B cell (primary cell): ENCODE data around the gene HSPB8. TPM values are rescaled to one million over a fixed set of nuclear protein-coding genes. Genes with fewer than 3 reads are reported as not detected.

Source experiments
- ATAC-seq: fragments of 200-7000 bp; cut with Tn5 transposase; one replicate; pipeline ENCODE4 v1.10.0; 2021; ENCODE audit warnings: low read depth, mild to moderate bottlenecking, moderate number of reproducible peaks, moderate library complexity
- CTCF ChIA-PET: fragments of 350-600 bp; sonication (Branson Sonifier 250); formaldehyde crosslinking; loops from one replicate; lab custom pipeline; 2021; ENCODE audit warnings: antibody characterized with exemption, inconsistent platforms; lab: Charles Lee
- POLR2A ChIA-PET: fragments of 350-600 bp; sonication (Branson Sonifier 250); formaldehyde crosslinking; loops from one replicate; lab custom pipeline; 2021; ENCODE audit warnings: antibody characterized with exemption; lab: Charles Lee
- DNase-seq: peaks from one replicate; pipeline ENCODE4 v3.0.0; 2013
- H2AFZ ChIP-seq: 2 replicates; pipeline ENCODE4 v1.6.1; 2012; ENCODE audit warnings: mild to moderate bottlenecking, low read depth, low read length; ENCODE audit not compliant: insufficient read depth, poor library complexity, severe bottlenecking
- H3K27ac ChIP-seq, 2 donors: 1 replicate in 1 of 2; 2 replicates in 1 of 2; pipeline ENCODE4 v1.5.1; 2012 to 2013; ENCODE audit warnings: low read length in 2 of 2, mild to moderate bottlenecking in 2 of 2, moderate library complexity in 1 of 2
- H3K27me3 ChIP-seq, 4 experiments: fragments of 200-600 bp in 1 of 4; sonication (generic) in 1 of 4; replicated peaks in 1 of 4; 1 replicate in 2 of 4; 2 replicates in 2 of 4; pipeline versions ENCODE4 v1.6.1 to v1.7.0; 2013 to 2016; ENCODE audit warnings: low read length in 3 of 4, mild to moderate bottlenecking in 2 of 4, mixed read lengths in 1 of 4, moderate library complexity in 1 of 4; ENCODE audit not compliant: insufficient read depth in 4 of 4, control insufficient read depth in 3 of 4; ENCODE audit errors: control extremely low read depth in 1 of 4
- H3K36me3 ChIP-seq, 2 experiments: replicated peaks in 1 of 2; 1 replicate in 1 of 2; 2 replicates in 1 of 2; pipeline versions ENCODE4 v1.6.1 to v1.7.1; 2013; ENCODE audit warnings: low read length in 1 of 2; ENCODE audit not compliant: insufficient read depth in 2 of 2, control insufficient read depth in 1 of 2; ENCODE audit errors: control extremely low read depth in 1 of 2, extremely low read depth in 1 of 2
- H3K4me1 ChIP-seq, 2 donors: fragments of 200-600 bp in 1 of 2; sonication (generic) in 1 of 2; 1 replicate in 1 of 2; 2 replicates in 1 of 2; pipeline versions ENCODE4 v1.5.1 to v1.6.1; 2013 to 2017; ENCODE audit warnings: low read length in 2 of 2; ENCODE audit not compliant: control insufficient read depth in 2 of 2, insufficient read depth in 2 of 2
- H3K4me2 ChIP-seq: replicated peaks from 2 replicates; pipeline ENCODE3; 2012; ENCODE audit warnings: mild to moderate bottlenecking, low read depth, low read length; ENCODE audit not compliant: poor library complexity, severe bottlenecking
- H3K4me3 ChIP-seq, 5 experiments: fragments of 200-600 bp in 1 of 5; sonication (generic) in 1 of 5; 1 replicate in 3 of 5; 2 replicates in 2 of 5; pipeline versions ENCODE4 v1.5.1 to v1.7.0; 2011 to 2016; ENCODE audit warnings: low read length in 4 of 5, mild to moderate bottlenecking in 4 of 5, low read depth in 2 of 5, control low read depth in 1 of 5, moderate library complexity in 1 of 5; ENCODE audit not compliant: insufficient read depth in 1 of 5; ENCODE audit errors: control extremely low read depth in 1 of 5, extremely low read depth in 1 of 5
- H3K79me2 ChIP-seq: fragments of 200-600 bp; sonication (generic); one replicate; pipeline ENCODE4 v1.6.0; 2016; ENCODE audit warnings: low read length; ENCODE audit not compliant: control insufficient read depth, insufficient read depth
- H3K9ac ChIP-seq: fragments of 200-600 bp; sonication (generic); 2 replicates; pipeline ENCODE4 v1.6.1; 2017; ENCODE audit warnings: mild to moderate bottlenecking, low read length, moderate library complexity
- H3K9me3 ChIP-seq, 3 donors: one replicate each; pipeline versions ENCODE4 v1.6.1 to v1.7.1; 2013; ENCODE audit warnings: low read length in 2 of 3; ENCODE audit not compliant: control insufficient read depth in 2 of 3, insufficient read depth in 1 of 3; ENCODE audit errors: control extremely low read depth in 1 of 3
- H4K20me1 ChIP-seq: 2 replicates; pipeline ENCODE4 v1.6.0; 2012; ENCODE audit warnings: mild to moderate bottlenecking, low read length; ENCODE audit not compliant: insufficient read depth, control insufficient read depth, poor library complexity, severe bottlenecking
- H3K27ac Mint-ChIP-seq: one replicate; pipeline ENCODE4 v1.8.0; 2021; ENCODE audit warnings: mixed read lengths
- H3K27me3 Mint-ChIP-seq: one replicate; pipeline ENCODE4 v1.8.0; 2021; ENCODE audit warnings: mixed read lengths
- H3K4me1 Mint-ChIP-seq: one replicate; pipeline ENCODE4 v1.8.0; 2021; ENCODE audit warnings: mixed read lengths
- H3K4me3 Mint-ChIP-seq: one replicate; pipeline ENCODE4 v1.8.0; 2021; ENCODE audit warnings: mixed read lengths
- H3K9me3 Mint-ChIP-seq: one replicate; pipeline ENCODE4 v1.8.0; 2022; ENCODE audit warnings: mixed read lengths; ENCODE audit not compliant: insufficient read depth
- EZH2 ChIP-seq: IDR thresholded peaks from 2 replicates; pipeline ENCODE4 v1.6.1; 2012; ENCODE audit warnings: borderline replicate concordance, low read depth, mild to moderate bottlenecking, moderate library complexity, low read length; ENCODE audit not compliant: insufficient read depth, poor library complexity, severe bottlenecking
- WGBS: methylation state at CpG from one replicate; pipeline ENCODE4 v1.1.5; 2013; ENCODE audit warnings: missing lambda C conversion rate; ENCODE audit not compliant: insufficient coverage; 5-methylcytosine and 5-hydroxymethylcytosine counted together
- intact Hi-C: fragments of 100-400 bp; cut with micrococcal nuclease; formaldehyde crosslinking; loops from one replicate; pipeline ENCODE4 v1.10.0; 2022
- polyA plus RNA-seq: library from polyadenylated mRNA; depleted of rRNA; stranded (reverse); fragments of >200 nt; gene quantifications from 2 replicates; pipeline ENCODE4 v1.2.3, GENCODE V29; 2012
- total RNA-seq, 2 donors: library from RNA; stranded (reverse); fragments of 120-200 nt in 1 of 2; gene quantifications; 1 replicate in 1 of 2; 2 replicates in 1 of 2; pipeline versions ENCODE4 v1.2.3 to v1.2.4, GENCODE V29; 2013 to 2022
- TF ChIP-seq, protein P1 (sequence below): fragments of 200-600 bp; IDR thresholded peaks from one replicate; pipeline ENCODE4 v1.8.0; 2022; ENCODE audit warnings: antibody characterized with exemption, mild to moderate bottlenecking

Gene HSPB8
- total and polyA plus RNA-seq, 2 donors (not counting 1 experiment from before 2014, with no cell fraction given) = not detected

DNA sequence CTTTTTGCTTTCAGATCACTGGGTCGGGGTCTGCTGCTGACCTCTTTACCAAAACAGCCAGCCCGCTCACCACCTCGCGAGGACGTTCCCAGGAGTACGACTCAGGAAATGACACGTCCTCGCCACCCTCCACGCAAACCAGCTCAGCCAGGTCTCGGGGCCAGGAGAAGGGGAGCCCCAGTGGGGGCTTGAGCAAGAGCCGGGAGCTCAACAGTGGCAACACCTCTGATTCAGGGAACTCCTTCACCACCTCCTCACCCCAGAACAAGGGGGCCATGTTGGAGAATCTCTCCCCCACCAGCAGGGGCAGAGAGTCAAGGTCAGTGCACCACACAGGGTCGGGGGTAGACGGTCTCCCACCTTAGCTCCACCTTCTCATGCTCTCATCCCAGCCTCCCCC, 33.4 kb upstream of the HSPB8 start:
- CTCF ChIA-PET = no interaction called here
- TF ChIP-seq, protein P1, sequence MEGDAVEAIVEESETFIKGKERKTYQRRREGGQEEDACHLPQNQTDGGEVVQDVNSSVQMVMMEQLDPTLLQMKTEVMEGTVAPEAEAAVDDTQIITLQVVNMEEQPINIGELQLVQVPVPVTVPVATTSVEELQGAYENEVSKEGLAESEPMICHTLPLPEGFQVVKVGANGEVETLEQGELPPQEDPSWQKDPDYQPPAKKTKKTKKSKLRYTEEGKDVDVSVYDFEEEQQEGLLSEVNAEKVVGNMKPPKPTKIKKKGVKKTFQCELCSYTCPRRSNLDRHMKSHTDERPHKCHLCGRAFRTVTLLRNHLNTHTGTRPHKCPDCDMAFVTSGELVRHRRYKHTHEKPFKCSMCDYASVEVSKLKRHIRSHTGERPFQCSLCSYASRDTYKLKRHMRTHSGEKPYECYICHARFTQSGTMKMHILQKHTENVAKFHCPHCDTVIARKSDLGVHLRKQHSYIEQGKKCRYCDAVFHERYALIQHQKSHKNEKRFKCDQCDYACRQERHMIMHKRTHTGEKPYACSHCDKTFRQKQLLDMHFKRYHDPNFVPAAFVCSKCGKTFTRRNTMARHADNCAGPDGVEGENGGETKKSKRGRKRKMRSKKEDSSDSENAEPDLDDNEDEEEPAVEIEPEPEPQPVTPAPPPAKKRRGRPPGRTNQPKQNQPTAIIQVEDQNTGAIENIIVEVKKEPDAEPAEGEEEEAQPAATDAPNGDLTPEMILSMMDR = no peak
- no peak for TF ChIP-seq EZH2
- Histone ChIP-seq H3K36me3 (no peaks in the 10 kb centered on the region), H3K4me1 (no peaks in the 10 kb centered on the region), H3K79me2 (no peaks in the 10 kb centered on the region), H3K27me3 (no peaks in the 10 kb centered on the region), H3K4me3 (no peak overlapping the region), H4K20me1 (no peaks in the 10 kb centered on the region), H3K4me2 (no peak overlapping the region), H3K9ac (no peak overlapping the region), H2AFZ (no peak overlapping the region), H3K27ac (no peak overlapping the region), H3K9me3 (no peaks in the 10 kb centered on the region)
- Mint-ChIP-seq H3K4me1 (no peaks in the 10 kb centered on the region), H3K4me3 (no peak overlapping the region), H3K27ac (no peak overlapping the region), H3K9me3 (no peaks in the 10 kb centered on the region), H3K27me3 (peaks cover 27% of the 10 kb centered on the region)
- POLR2A ChIA-PET = no interaction called here
- intact Hi-C loops = no loop called here
- DNase-seq = no peak
- ATAC-seq = no peak
- 62% methylated on average over 11 of the region's 13 CpGs for WGBS

DNA sequence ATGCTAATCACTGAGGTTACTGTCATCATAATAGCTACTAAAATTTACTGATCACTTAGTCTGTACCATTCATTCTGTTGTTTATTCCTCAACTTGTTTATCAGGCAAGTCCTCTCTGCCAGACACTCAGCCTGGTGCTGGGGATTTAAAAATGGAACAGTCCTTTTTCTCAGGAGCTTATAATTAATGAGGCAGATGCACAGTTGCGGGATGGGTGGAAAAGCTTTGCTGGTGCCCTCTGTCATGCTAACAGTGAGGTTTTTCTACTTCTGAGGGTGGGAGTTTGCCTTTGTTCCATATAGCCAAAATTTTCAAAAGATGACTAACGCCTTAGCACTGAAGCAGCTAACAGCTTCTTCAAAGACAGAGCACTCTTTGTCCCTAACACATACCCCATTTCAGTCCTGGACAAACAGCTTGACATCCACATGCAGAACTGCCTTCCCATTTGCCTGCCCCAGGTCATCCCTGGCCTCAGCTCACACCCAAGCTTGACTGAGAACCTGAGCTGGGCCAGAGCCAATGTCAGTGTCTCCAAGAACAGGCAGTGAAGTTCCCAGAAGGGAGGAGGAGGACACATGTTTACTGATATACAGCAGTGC, 30.8 kb upstream of the HSPB8 start:
- CTCF ChIA-PET = no interaction called here

More for the DNA sequence above, 30.8 kb upstream of the HSPB8 start:
- Histone ChIP-seq H3K9ac (no peak overlapping the region), H3K9me3 (peaks cover 0 to 8% (median 0%) of the 10 kb centered on the region in 3 donors), H2AFZ (no peak overlapping the region), H3K79me2 (no peaks in the 10 kb centered on the region), H3K36me3 (no peaks in the 10 kb centered on the region), H3K27me3 (peaks cover 0 to 5% (median 0%) of the 10 kb centered on the region in 4 experiments), H3K4me2 (no peak overlapping the region), H3K4me3 (no peak overlapping the region), H4K20me1 (no peaks in the 10 kb centered on the region), H3K4me1 (no peaks in the 10 kb centered on the region), H3K27ac (no peak overlapping the region)
- Mint-ChIP-seq H3K4me1 (no peaks in the 10 kb centered on the region), H3K27me3 (peaks cover 30% of the 10 kb centered on the region), H3K9me3 (peaks cover 2% of the 10 kb centered on the region), H3K4me3 (no peak overlapping the region), H3K27ac (no peak overlapping the region)
- POLR2A ChIA-PET = no interaction called here
- no peak for DNase-seq
- intact Hi-C loops = no loop called here
- TF ChIP-seq EZH2 = no peak
- TF ChIP-seq, protein P1 = no peak
- 75% methylated on average over 2 of the region's 2 CpGs for WGBS
- ATAC-seq = no peak
